ENCODE measurements around the gene DCANP1. TPM values are rescaled to one million over a fixed set of nuclear protein-coding genes. Genes with fewer than 3 reads are reported as not detected.
"Not testable (repeated sequence)": the region's sequence is repeated elsewhere in the genome, so short reads cannot be mapped to it uniquely, and the experiment has no call there.

DCANP1 gene
- polyA plus RNA-seq (2013), result not detected in 2 replicates

- DNase-seq, result no peak
- Histone ChIP-seq H4K91ac (ENCODE audit: low read depth, low read length) (no peak within 1 kb of the TSS), H3K27me3 (ENCODE audit: insufficient read depth, low read length) (no peaks in the 10 kb centered on the region), H3K9me3 (ENCODE audit: insufficient read depth, low read depth, low read length) (no peaks in the 10 kb centered on the region), H3K4me2 (ENCODE audit: low read length) (no peak within 1 kb of the TSS), H2BK120ac (ENCODE audit: insufficient read depth, low read length, poor library complexity) (no peak within 1 kb of the TSS), H2AFZ (ENCODE audit: insufficient read depth, low read length, poor library complexity) (no peak within 1 kb of the TSS), H4K12ac (ENCODE audit: low read depth, low read length) (no peak within 1 kb of the TSS), H3K27ac (ENCODE audit: low read depth, low read length) (no peak within 1 kb of the TSS), H3K4ac (ENCODE audit: low read depth, low read length) (no peak within 1 kb of the TSS), H3K9ac (ENCODE audit: low read length) (no peak within 1 kb of the TSS), H3K4me1 (ENCODE audit: control insufficient read depth in 1 of 2, insufficient read depth in 2 of 2, low read length in 2 of 2) (peaks cover 21 to 30% of the 10 kb centered on the region in 2 experiments), H3K23ac (ENCODE audit: low read length) (no peak within 1 kb of the TSS), H3K36me3 (ENCODE audit: control insufficient read depth in 1 of 2, insufficient read depth in 2 of 2, low read length in 2 of 2) (no peaks in the 10 kb centered on the region), H2BK5ac (ENCODE audit: low read depth, low read length, poor library complexity) (no peak within 1 kb of the TSS), H3K79me1 (ENCODE audit: low read length) (peaks cover 3% of the 10 kb centered on the region), H3K14ac (ENCODE audit: low read length) (no peak within 1 kb of the TSS), H2BK12ac (ENCODE audit: low read length) (peak within 1 kb of the TSS; percentile 13), H2AK5ac (ENCODE audit: low read length) (no peak within 1 kb of the TSS), H3K79me2 (ENCODE audit: control insufficient read depth, insufficient read depth, low read length, poor library complexity) (no peaks in the 10 kb centered on the region), H3K18ac (ENCODE audit: low read length) (no peak within 1 kb of the TSS), H4K8ac (ENCODE audit: low read depth, low read length) (no peak within 1 kb of the TSS), H3K4me3 (ENCODE audit: low read depth, low read length) (no peak within 1 kb of the TSS)
- no CpG with 5 or more reads among the region's 5 CpGs for WGBS (ENCODE audit: extremely low coverage, insufficient coverage, insufficient read length)
Measured at GRCh38 chr5:135447298-135447929, at the start of gene DCANP1. TSS of gene DCANP1 (minus strand) at chr5:135447348. CDS start at chr5:135447108, 240 bp downstream.

GRCh38 chr5:135495531-135495930 is 48.4 kb upstream of the DCANP1 start:
- H3K4ac ChIP-seq (ENCODE audit: low read depth, low read length); H4K8ac ChIP-seq (ENCODE audit: low read depth, low read length); H4K12ac ChIP-seq (ENCODE audit: low read depth, low read length); H2BK5ac ChIP-seq (ENCODE audit: low read depth, low read length, poor library complexity); H3K23ac ChIP-seq (ENCODE audit: low read length); DNase-seq; H3K79me1 ChIP-seq (ENCODE audit: low read length); H2AFZ ChIP-seq (ENCODE audit: insufficient read depth, low read length, poor library complexity); H3K18ac ChIP-seq (ENCODE audit: low read length); H3K9me3 ChIP-seq (ENCODE audit: insufficient read depth, low read depth, low read length); H3K79me2 ChIP-seq (ENCODE audit: control insufficient read depth, insufficient read depth, low read length, poor library complexity); H4K91ac ChIP-seq (ENCODE audit: low read depth, low read length); H3K27ac ChIP-seq (ENCODE audit: low read depth, low read length); H2AK5ac ChIP-seq (ENCODE audit: low read length); H2BK120ac ChIP-seq (ENCODE audit: insufficient read depth, low read length, poor library complexity); H3K36me3 ChIP-seq (ENCODE audit: control insufficient read depth in 1 of 2, insufficient read depth in 2 of 2, low read length in 2 of 2); H3K4me2 ChIP-seq (ENCODE audit: low read length); H3K4me3 ChIP-seq (ENCODE audit: low read depth, low read length); H2BK12ac ChIP-seq (ENCODE audit: low read length); H3K9ac ChIP-seq (ENCODE audit: low read length); H3K14ac ChIP-seq (ENCODE audit: low read length): not testable (repeated sequence)
- Histone ChIP-seq H3K27me3 (ENCODE audit: insufficient read depth, low read length) (peaks cover 22% of the 10 kb centered on the region), H3K4me1 (ENCODE audit: control insufficient read depth in 1 of 2, insufficient read depth in 2 of 2, low read length in 2 of 2) (peaks cover 2 to 11% of the 10 kb centered on the region in 2 experiments)
- no CpG with 5 or more reads among the region's 4 CpGs for WGBS (ENCODE audit: extremely low coverage, insufficient coverage, insufficient read length)

GRCh38 chr5:135494196-135494595 is 47.0 kb upstream of the DCANP1 start:
- Histone ChIP-seq H4K91ac (ENCODE audit: low read depth, low read length) (no peak overlapping the region), H2BK120ac (ENCODE audit: insufficient read depth, low read length, poor library complexity) (no peak overlapping the region), H3K4me1 (ENCODE audit: control insufficient read depth in 1 of 2, insufficient read depth in 2 of 2, low read length in 2 of 2) (peaks cover 7 to 20% of the 10 kb centered on the region in 2 experiments), H3K4me3 (ENCODE audit: low read depth, low read length) (no peak overlapping the region), H3K4me2 (ENCODE audit: low read length) (no peak overlapping the region), H3K23ac (ENCODE audit: low read length) (no peak overlapping the region), H3K27me3 (ENCODE audit: insufficient read depth, low read length) (peaks cover 35% of the 10 kb centered on the region), H3K36me3 (ENCODE audit: control insufficient read depth in 1 of 2, insufficient read depth in 2 of 2, low read length in 2 of 2) (no peaks in the 10 kb centered on the region), H3K4ac (ENCODE audit: low read depth, low read length) (no peak overlapping the region), H4K12ac (ENCODE audit: low read depth, low read length) (no peak overlapping the region), H3K9ac (ENCODE audit: low read length) (no peak overlapping the region), H4K8ac (ENCODE audit: low read depth, low read length) (no peak overlapping the region), H3K27ac (ENCODE audit: low read depth, low read length) (no peak overlapping the region), H2BK12ac (ENCODE audit: low read length) (no peak overlapping the region), H2BK5ac (ENCODE audit: low read depth, low read length, poor library complexity) (no peak overlapping the region), H3K18ac (ENCODE audit: low read length) (no peak overlapping the region), H3K14ac (ENCODE audit: low read length) (no peak overlapping the region), H2AFZ (ENCODE audit: insufficient read depth, low read length, poor library complexity) (no peak overlapping the region), H2AK5ac (ENCODE audit: low read length) (no peak overlapping the region), H3K9me3 (ENCODE audit: insufficient read depth, low read depth, low read length) (peaks cover 3% of the 10 kb centered on the region), H3K79me2 (ENCODE audit: control insufficient read depth, insufficient read depth, low read length, poor library complexity) (no peaks in the 10 kb centered on the region), H3K79me1 (ENCODE audit: low read length) (no peaks in the 10 kb centered on the region)
- WGBS (ENCODE audit: extremely low coverage, insufficient coverage, insufficient read length), result no CpG with 5 or more reads among the region's 5 CpGs
- no peak for DNase-seq

GRCh38 chr5:135493406-135494180 is 46.4 kb upstream of the DCANP1 start:
- no CpG with 5 or more reads among the region's 8 CpGs for WGBS (ENCODE audit: extremely low coverage, insufficient coverage, insufficient read length)
- Histone ChIP-seq H4K91ac (ENCODE audit: low read depth, low read length) (no peak overlapping the region), H2BK120ac (ENCODE audit: insufficient read depth, low read length, poor library complexity) (no peak overlapping the region), H4K8ac (ENCODE audit: low read depth, low read length) (no peak overlapping the region), H3K23ac (ENCODE audit: low read length) (no peak overlapping the region), H2AFZ (ENCODE audit: insufficient read depth, low read length, poor library complexity) (no peak overlapping the region), H4K12ac (ENCODE audit: low read depth, low read length) (no peak overlapping the region), H3K4me2 (ENCODE audit: low read length) (no peak overlapping the region), H3K27ac (ENCODE audit: low read depth, low read length) (no peak overlapping the region), H3K4me1 (ENCODE audit: control insufficient read depth in 1 of 2, insufficient read depth in 2 of 2, low read length in 2 of 2) (peaks cover 9 to 26% of the 10 kb centered on the region in 2 experiments), H3K36me3 (ENCODE audit: control insufficient read depth in 1 of 2, insufficient read depth in 2 of 2, low read length in 2 of 2) (no peaks in the 10 kb centered on the region), H3K9me3 (ENCODE audit: insufficient read depth, low read depth, low read length) (peaks cover 3% of the 10 kb centered on the region), H2AK5ac (ENCODE audit: low read length) (no peak overlapping the region), H3K4ac (ENCODE audit: low read depth, low read length) (no peak overlapping the region), H3K14ac (ENCODE audit: low read length) (no peak overlapping the region), H2BK5ac (ENCODE audit: low read depth, low read length, poor library complexity) (no peak overlapping the region), H3K4me3 (ENCODE audit: low read depth, low read length) (no peak overlapping the region), H3K18ac (ENCODE audit: low read length) (no peak overlapping the region), H3K9ac (ENCODE audit: low read length) (no peak overlapping the region), H3K27me3 (ENCODE audit: insufficient read depth, low read length) (peaks cover 40% of the 10 kb centered on the region), H3K79me1 (ENCODE audit: low read length) (no peaks in the 10 kb centered on the region), H3K79me2 (ENCODE audit: control insufficient read depth, insufficient read depth, low read length, poor library complexity) (no peaks in the 10 kb centered on the region), H2BK12ac (ENCODE audit: low read length) (no peak overlapping the region)
- DNase-seq, result peak in 1 of 2 donors; percentile 42

All from trophoblast cell (in vitro differentiated cells and primary cell).